Activated B cell treated with CpG ODN at 0.5 μM for 24 hours (primary cell): ENCODE data around the gene GNG11. TPM values are rescaled to one million over a fixed set of nuclear protein-coding genes. Genes with fewer than 3 reads are reported as not detected.

Experiments used
- ATAC-seq: fragments of 200-7000 bp; cut with Tn5 transposase; one replicate; pipeline ENCODE4 v1.10.0; 2021; ENCODE audit warnings: low read depth, mild to moderate bottlenecking, moderate library complexity
- CTCF ChIA-PET: fragments of 350-600 bp; sonication (Branson Sonifier 250); formaldehyde crosslinking; loops from one replicate; lab custom pipeline; 2021; ENCODE audit warnings: antibody characterized with exemption; lab: Charles Lee
- POLR2A ChIA-PET: fragments of 350-600 bp; sonication (Branson Sonifier 250); formaldehyde crosslinking; loops from one replicate; lab custom pipeline; 2021; ENCODE audit warnings: antibody characterized with exemption; lab: Charles Lee
- DNase-seq: peaks from one replicate; pipeline ENCODE4 v3.0.0; 2022
- H3K27ac Mint-ChIP-seq: one replicate; pipeline ENCODE4 v1.8.0; 2020; ENCODE audit warnings: mixed read lengths
- H3K27me3 Mint-ChIP-seq: one replicate; pipeline ENCODE4 v1.8.0; 2021; ENCODE audit warnings: mixed read lengths
- H3K36me3 Mint-ChIP-seq: one replicate; pipeline ENCODE4 v1.8.0; 2021; ENCODE audit warnings: low read depth, mixed read lengths
- H3K4me1 Mint-ChIP-seq: one replicate; pipeline ENCODE4 v1.8.0; 2021; ENCODE audit warnings: mixed read lengths
- H3K4me3 Mint-ChIP-seq: one replicate; pipeline ENCODE4 v1.8.0; 2020; ENCODE audit warnings: mild to moderate bottlenecking, mixed read lengths
- H3K9me3 Mint-ChIP-seq: one replicate; pipeline ENCODE4 v1.8.0; 2020; ENCODE audit warnings: mixed read lengths
- intact Hi-C: fragments of 100-400 bp; cut with micrococcal nuclease; formaldehyde crosslinking; loops from one replicate; pipeline ENCODE4 v1.15.1; 2024
- total RNA-seq: library from RNA; stranded (reverse); gene quantifications from 2 replicates; pipeline ENCODE4 v1.2.3, GENCODE V29; 2022
- TF ChIP-seq, protein P1 (sequence below): fragments of 200-600 bp; IDR thresholded peaks from one replicate; pipeline ENCODE4 v1.8.0; 2022; ENCODE audit warnings: antibody characterized with exemption, mild to moderate bottlenecking

The GNG11 gene
- total RNA-seq, 1 donor from 2014 or later, result 2.6 TPM

DNA sequence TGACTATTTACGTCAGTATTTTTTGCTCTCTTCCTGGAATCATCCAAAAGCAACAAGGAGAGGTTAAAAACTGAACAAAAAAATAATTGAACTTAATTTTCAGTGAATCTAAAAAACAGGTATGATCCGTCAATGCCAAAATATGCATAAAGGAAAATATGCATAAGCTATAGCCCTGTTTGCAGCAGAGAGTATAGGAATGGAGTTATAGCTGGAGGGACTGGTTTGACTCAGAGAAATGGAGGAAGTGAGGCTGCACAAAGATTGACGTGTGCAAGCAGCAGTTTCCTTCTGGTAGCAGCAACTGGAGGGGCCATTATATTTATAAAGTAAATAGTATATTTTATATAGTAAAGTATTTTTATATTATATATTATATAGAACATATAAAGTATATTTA is 37.1 kb downstream of the GNG11 start:
- DNase-seq (no peak), ATAC-seq (no peak)
- H3K9me3 Mint-ChIP-seq, result no peaks in the 10 kb centered on the region
- intact Hi-C loops, result no loop called here
- ChIA-PET POLR2A (no interaction called here), CTCF (no interaction called here)
- H3K27ac Mint-ChIP-seq, result no peak overlapping the region
- peaks cover 2% of the 10 kb centered on the region for H3K4me1 Mint-ChIP-seq
- H3K27me3 Mint-ChIP-seq, result no peaks in the 10 kb centered on the region
- H3K36me3 Mint-ChIP-seq, result no peaks in the 10 kb centered on the region
- no peak overlapping the region for H3K4me3 Mint-ChIP-seq
- TF ChIP-seq, protein P1, sequence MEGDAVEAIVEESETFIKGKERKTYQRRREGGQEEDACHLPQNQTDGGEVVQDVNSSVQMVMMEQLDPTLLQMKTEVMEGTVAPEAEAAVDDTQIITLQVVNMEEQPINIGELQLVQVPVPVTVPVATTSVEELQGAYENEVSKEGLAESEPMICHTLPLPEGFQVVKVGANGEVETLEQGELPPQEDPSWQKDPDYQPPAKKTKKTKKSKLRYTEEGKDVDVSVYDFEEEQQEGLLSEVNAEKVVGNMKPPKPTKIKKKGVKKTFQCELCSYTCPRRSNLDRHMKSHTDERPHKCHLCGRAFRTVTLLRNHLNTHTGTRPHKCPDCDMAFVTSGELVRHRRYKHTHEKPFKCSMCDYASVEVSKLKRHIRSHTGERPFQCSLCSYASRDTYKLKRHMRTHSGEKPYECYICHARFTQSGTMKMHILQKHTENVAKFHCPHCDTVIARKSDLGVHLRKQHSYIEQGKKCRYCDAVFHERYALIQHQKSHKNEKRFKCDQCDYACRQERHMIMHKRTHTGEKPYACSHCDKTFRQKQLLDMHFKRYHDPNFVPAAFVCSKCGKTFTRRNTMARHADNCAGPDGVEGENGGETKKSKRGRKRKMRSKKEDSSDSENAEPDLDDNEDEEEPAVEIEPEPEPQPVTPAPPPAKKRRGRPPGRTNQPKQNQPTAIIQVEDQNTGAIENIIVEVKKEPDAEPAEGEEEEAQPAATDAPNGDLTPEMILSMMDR, result no peak

DNA sequence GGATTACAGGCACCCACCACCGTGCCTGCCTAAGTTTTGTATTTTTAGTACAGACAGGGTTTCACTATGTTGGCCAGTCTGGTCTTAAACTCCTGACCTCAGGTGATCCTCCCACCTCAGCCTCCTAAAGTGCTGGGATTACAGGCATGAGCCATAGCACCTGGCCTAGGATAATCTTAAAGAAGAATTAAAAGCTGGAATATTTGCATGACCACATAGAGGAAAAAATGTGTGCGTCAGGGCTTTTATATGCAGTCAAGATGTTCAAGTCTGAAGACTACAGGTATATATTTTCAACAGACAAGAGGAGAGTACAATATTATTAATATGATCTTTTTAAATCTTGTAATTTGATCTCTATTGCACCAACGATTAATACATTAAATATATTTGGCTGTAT is 39.5 kb downstream of the GNG11 start:
- Mint-ChIP-seq H3K4me1 (no peaks in the 10 kb centered on the region), H3K27me3 (no peaks in the 10 kb centered on the region), H3K4me3 (no peak overlapping the region), H3K36me3 (no peaks in the 10 kb centered on the region), H3K27ac (no peak overlapping the region), H3K9me3 (no peaks in the 10 kb centered on the region)
- no peak for ATAC-seq
- POLR2A ChIA-PET, result no interaction called here
- CTCF ChIA-PET, result no interaction called here
- intact Hi-C loops, result no loop called here
- DNase-seq, result no peak
- TF ChIP-seq, protein P1, result no peak

DNA sequence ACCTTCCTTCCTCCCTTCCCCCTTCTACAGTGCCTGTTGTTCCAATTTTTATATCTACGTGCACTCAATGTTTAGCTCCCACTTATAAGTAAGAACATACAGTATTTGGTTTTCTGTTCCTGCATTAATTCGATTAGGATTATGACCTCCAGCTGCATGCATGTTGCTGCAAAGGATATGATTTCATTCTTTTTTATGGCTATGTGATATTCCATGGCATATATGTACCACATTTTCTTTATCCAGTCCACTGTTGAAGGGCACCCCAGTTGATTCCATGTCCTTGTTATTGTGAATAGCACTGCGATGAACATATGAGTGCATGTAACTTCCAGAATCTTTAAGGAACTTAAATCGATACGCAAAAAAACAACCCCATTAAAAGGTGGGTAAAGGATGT is 42.7 kb downstream of the GNG11 start:
- TF ChIP-seq, protein P1, result no peak
- intact Hi-C loops, result no loop called here
- no peak overlapping the region for H3K27ac Mint-ChIP-seq
- ATAC-seq (no peak), DNase-seq (no peak)
- H3K4me3 Mint-ChIP-seq, result no peak overlapping the region
- CTCF ChIA-PET, result no interaction called here
- no peaks in the 10 kb centered on the region for H3K27me3 Mint-ChIP-seq
- POLR2A ChIA-PET, result no interaction called here
- no peaks in the 10 kb centered on the region for H3K4me1 Mint-ChIP-seq
- H3K36me3 Mint-ChIP-seq, result no peaks in the 10 kb centered on the region
- H3K9me3 Mint-ChIP-seq, result no peaks in the 10 kb centered on the region

DNA sequence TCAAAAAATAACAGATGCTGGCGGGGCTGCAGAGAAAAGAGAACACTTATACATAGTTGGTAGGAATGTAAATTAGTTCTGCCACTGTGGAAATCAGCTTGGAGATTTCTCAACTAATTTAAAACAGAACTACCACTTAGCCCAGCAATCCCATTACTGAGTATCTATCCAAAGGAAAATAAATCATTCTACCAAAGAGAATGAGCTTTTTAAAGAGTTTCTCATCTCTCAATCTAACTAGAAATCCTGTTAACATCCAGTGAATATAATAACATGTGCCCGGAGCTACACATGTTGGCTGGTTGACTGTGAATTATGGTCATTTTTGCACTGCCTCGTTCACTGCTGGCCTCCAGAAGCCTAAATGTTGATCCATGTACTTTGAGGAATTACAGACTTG is 43.3 kb downstream of the GNG11 start:
- H3K27me3 Mint-ChIP-seq, result no peaks in the 10 kb centered on the region
- intact Hi-C loops, result no loop called here
- H3K4me3 Mint-ChIP-seq, result no peak overlapping the region
- ChIA-PET POLR2A (no interaction called here), CTCF (no interaction called here)
- no peak overlapping the region for H3K27ac Mint-ChIP-seq
- no peak for DNase-seq
- H3K36me3 Mint-ChIP-seq, result no peaks in the 10 kb centered on the region
- ATAC-seq, result no peak
- TF ChIP-seq, protein P1, result no peak
- H3K9me3 Mint-ChIP-seq, result no peaks in the 10 kb centered on the region
- H3K4me1 Mint-ChIP-seq, result no peaks in the 10 kb centered on the region

DNA sequence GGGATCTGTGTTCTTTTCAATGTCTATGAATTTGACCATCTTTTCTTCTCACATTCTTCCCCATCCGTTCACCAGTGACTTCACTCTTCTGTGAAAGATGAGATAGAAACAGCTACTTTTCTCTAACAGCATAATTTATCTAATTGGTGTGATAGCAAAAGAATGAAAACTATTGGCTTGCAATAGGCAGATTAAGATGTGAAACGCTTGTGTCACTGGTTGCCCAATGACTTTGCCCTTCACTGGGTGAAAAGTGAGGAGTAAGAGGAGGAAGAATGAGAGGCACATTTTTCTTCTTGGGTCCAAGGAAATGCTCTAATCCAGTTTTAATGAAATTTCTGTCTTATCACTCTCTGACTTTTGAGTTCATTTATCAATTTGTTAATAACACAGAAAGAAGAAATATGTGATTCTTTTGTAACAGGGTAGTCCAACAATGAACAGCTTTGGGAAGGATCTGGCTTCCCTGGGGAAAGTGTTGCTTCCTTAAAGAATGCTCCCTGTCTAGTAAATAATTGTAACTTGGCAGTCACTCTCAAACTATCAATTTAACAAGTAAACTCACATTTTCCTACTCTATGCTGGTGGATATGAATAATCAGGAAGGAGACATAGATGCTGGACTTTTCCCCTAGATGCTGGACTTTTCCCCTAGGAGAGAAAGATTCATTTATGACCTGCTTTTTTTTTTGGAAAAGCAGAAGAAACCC is 47.5 kb downstream of the GNG11 start:
- Mint-ChIP-seq H3K27ac (no peak overlapping the region), H3K27me3 (no peaks in the 10 kb centered on the region), H3K4me3 (no peak overlapping the region), H3K4me1 (no peaks in the 10 kb centered on the region), H3K36me3 (no peaks in the 10 kb centered on the region), H3K9me3 (no peaks in the 10 kb centered on the region)
- DNase-seq (no peak), ATAC-seq (no peak)
- intact Hi-C loops, result no loop called here
- TF ChIP-seq, protein P1, result no peak
- CTCF ChIA-PET, result interaction anchor here (0.8 kb wide), 1 partner anchor 43 kb away, joined by 6 read pairs; no protein-coding TSS in a partner anchor
- POLR2A ChIA-PET, result no interaction called here
